Measurements from ENCODE around the gene CRYZL1. TPM values are rescaled to one million over a fixed set of nuclear protein-coding genes. Genes with fewer than 3 reads are reported as not detected.
A peak's percentile ranks its signal among the peaks of the same experiment; 100 is the strongest.
"Not testable (repeated sequence)": the region's sequence is repeated elsewhere in the genome, so short reads cannot be mapped to it uniquely, and the experiment has no call there.

Gene CRYZL1
- total RNA-seq (2014; rRNA removed; shearing (Covaris generic)) = 3.4 and 8.1 TPM in 2 replicates

- peak; percentile 97 for DNase-seq (ENCODE audit: low spot score)
These were observed at the start of gene CRYZL1 for GRCh38 chr21:33641352-33642026. Gene CRYZL1 (minus strand): TSS chr21:33641741. CDS start chr21:33631551, 10,190 bp downstream.

- DNase-seq (ENCODE audit: low spot score) = no peak
These were observed 49.3 kb upstream of the CRYZL1 start for GRCh38 chr21:33690874-33691273.

GRCh38 chr21:33688353-33688752, 46.8 kb upstream of the CRYZL1 start:
- DNase-seq (ENCODE audit: low spot score) = no peak

GRCh38 chr21:33687634-33688033, 46.1 kb upstream of the CRYZL1 start:
- no peak for DNase-seq (ENCODE audit: low spot score)

- DNase-seq (ENCODE audit: low spot score) = no peak
These were observed 44.8 kb upstream of the CRYZL1 start for GRCh38 chr21:33686386-33686785.

- DNase-seq (ENCODE audit: low spot score) = no peak
These were observed 44.2 kb upstream of the CRYZL1 start for GRCh38 chr21:33685613-33686197.

- no peak for DNase-seq (ENCODE audit: low spot score)
These were observed 43.5 kb upstream of the CRYZL1 start for GRCh38 chr21:33684923-33685560.

- DNase-seq (ENCODE audit: low spot score) = no peak
These were observed 42.5 kb upstream of the CRYZL1 start for GRCh38 chr21:33684068-33684467.

- DNase-seq (ENCODE audit: low spot score) = peak; percentile 51
These were observed 41.6 kb upstream of the CRYZL1 start for GRCh38 chr21:33682992-33683627.

GRCh38 chr21:33680870-33681269, 39.3 kb upstream of the CRYZL1 start:
- DNase-seq (ENCODE audit: low spot score) = no peak

- no peak for DNase-seq (ENCODE audit: low spot score)
These were observed 35.9 kb upstream of the CRYZL1 start for GRCh38 chr21:33677450-33677849.

- not testable (repeated sequence) for DNase-seq (ENCODE audit: low spot score)
These were observed 35.1 kb upstream of the CRYZL1 start for GRCh38 chr21:33676666-33677065.

- no peak for DNase-seq (ENCODE audit: low spot score)
These were observed 32.7 kb upstream of the CRYZL1 start for GRCh38 chr21:33674226-33674625.

GRCh38 chr21:33673473-33673872, 31.9 kb upstream of the CRYZL1 start:
- no peak for DNase-seq (ENCODE audit: low spot score)

GRCh38 chr21:33670076-33670978, 28.8 kb upstream of the CRYZL1 start:
- no peak for DNase-seq (ENCODE audit: low spot score)

GRCh38 chr21:33668620-33669019, 27.1 kb upstream of the CRYZL1 start:
- no peak for DNase-seq (ENCODE audit: low spot score)

GRCh38 chr21:33668180-33668579, 26.6 kb upstream of the CRYZL1 start:
- DNase-seq (ENCODE audit: low spot score) = no peak

GRCh38 chr21:33667636-33668035, 26.1 kb upstream of the CRYZL1 start:
- DNase-seq (ENCODE audit: low spot score) = no peak

- no peak for DNase-seq (ENCODE audit: low spot score)
These were observed 24.6 kb upstream of the CRYZL1 start for GRCh38 chr21:33666153-33666552.

- no peak for DNase-seq (ENCODE audit: low spot score)
These were observed 22.6 kb upstream of the CRYZL1 start for GRCh38 chr21:33664135-33664534.

- no peak for DNase-seq (ENCODE audit: low spot score)
These were observed 21.7 kb upstream of the CRYZL1 start for GRCh38 chr21:33663241-33663640.

Measured in HT-29 (cell line).